GM21723 (cell line): ENCODE data around the gene DLEC1.
"Not testable (repeated sequence)": the region's sequence is repeated elsewhere in the genome, so short reads cannot be mapped to it uniquely, and the experiment has no call there.

Source experiments
- ATAC-seq: cut with Tn5 transposase; IDR thresholded peaks from one replicate; pipeline ENCODE4 v1.9.1; 2021; ENCODE audit warnings: mild to moderate bottlenecking, moderate library complexity; ENCODE audit not compliant: unreplicated experiment

DLEC1 gene

DNA sequence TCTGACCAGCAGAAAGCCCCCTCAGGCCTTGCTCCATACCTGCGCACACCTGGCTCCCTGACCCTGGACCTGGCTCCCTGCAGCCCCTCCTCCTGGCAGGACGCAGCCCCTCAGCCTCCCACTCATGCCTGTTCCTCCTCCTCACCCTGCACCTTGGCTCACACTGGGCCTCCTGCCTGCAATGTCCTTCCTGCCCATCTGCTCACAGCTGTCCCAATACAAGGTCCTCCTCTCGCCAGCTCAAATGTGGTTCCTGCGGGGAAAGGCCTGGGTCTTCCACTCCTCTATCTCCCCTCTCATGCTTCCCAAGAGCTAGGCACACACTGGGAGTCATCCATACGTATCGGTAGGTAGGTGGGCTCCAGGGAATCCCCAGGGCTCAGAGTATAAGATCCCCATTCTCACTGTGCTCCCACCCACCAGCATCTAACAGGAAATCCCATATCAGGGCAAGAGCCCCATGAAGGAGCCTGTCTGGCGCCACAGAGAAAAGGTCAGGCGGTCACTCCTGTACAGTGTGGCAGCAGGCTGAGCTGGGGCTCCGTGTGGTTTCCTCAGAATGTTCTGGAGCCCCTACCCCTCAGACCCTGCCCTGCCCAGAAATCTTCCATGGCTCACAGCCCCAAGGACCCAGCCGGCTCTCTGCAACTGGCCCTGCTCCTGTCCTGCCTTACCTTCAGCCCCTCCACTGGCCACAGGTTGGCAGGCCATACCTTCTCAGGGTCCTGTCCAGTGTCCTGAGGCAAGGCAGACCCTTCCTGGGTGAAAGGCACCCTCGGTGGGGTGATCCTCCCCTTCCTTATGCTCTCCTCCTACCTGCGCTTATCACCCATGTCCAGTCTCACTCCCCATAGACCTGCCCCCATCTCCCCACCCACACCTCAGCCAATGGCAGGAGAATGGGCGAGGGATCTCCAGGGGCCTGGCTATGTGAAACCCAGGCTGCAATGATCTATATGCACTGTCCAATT lies 20.4 kb upstream of the DLEC1 start:
- ATAC-seq, result no peak

DNA sequence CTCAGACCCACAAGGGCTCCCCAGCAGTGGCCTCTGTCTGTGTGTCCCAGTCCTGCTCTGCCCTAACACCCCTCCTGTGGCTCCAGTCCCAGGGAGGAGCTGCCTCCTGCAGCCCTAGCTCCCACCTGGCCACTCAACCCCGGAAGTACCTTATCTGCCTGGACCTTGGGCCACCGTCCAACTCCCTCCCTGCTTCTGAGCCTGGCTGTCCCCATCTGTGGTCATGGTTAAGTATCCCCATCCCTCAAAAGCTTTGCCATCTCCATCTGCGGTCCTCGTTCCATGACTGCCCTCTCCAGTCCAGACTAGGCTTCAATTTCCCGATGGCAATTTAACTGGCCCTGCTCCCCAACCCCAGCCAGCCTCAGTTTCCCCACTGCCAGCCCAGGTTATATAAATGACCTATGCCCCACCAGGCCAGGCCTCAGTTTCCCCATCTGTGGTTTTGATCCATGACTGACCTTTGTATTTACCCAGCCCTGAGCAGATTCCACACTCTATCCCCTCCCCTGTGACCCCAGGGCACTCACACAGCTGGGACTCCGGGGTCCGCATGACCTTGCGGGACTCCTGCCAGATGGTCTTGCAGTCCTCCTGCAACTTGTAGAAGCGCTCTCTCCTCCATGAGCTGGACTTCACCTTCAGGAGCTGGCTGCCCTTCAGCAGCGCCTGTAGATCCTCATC lies 19.2 kb upstream of the DLEC1 start:
- ATAC-seq, result no peak

DNA sequence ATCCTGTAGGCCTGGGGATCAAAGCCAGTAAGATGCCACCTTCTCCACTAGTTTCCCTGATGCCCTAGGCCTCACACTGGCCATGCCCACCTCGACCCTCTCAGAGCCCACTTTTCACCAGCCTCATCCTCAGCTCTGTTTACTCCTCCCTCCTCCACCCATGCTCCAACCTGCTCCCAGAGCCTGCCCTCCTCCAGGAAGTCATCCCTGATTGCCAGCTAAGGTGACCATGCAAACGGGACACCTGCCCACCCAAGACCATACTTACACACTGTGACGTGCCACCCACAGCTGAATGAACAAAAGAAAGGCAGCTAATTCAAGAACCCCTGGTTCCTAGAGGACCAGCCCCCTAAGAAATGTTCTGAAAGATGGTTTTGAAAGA lies 18.7 kb upstream of the DLEC1 start:
- no peak for ATAC-seq

DNA sequence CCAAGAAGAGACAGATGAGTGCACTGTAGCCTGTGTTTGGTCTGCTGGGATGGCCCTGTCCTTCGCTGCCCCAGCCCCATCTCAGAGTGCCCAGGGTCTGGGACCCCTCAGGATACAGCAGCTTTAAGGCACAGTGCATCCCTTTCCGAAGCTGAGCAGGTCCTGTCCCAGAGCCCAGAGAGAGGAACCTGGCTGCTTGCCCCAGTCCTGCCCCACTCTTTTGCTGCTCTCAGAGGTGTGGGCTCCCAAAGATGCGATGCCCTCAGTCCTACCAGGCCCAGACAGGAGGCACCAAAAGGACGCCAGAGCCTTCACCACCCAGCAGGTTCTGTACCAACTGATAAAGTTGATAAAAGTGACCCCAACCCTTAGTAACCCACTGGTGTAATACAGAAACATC lies 17.8 kb upstream of the DLEC1 start:
- no peak for ATAC-seq

DNA sequence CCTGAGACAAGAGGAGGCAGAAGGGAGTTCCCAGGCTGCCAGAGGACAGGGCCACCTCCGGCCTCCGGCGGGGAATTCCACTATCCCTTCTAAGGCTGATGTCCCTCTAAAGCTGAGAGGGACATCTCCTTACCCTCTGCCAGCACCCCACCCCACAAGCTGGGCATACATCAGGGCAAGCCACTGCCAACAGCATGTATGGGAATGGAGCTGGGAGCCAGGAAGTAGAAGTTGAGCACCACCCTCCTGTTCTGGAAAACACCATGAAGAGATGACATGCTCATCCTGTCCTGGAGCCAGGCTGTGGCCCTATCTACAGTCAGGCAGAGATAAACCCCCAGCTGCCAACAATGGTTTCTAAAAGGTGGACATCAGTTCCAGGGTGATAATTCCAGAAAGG lies 16.7 kb upstream of the DLEC1 start:
- ATAC-seq, result no peak

DNA sequence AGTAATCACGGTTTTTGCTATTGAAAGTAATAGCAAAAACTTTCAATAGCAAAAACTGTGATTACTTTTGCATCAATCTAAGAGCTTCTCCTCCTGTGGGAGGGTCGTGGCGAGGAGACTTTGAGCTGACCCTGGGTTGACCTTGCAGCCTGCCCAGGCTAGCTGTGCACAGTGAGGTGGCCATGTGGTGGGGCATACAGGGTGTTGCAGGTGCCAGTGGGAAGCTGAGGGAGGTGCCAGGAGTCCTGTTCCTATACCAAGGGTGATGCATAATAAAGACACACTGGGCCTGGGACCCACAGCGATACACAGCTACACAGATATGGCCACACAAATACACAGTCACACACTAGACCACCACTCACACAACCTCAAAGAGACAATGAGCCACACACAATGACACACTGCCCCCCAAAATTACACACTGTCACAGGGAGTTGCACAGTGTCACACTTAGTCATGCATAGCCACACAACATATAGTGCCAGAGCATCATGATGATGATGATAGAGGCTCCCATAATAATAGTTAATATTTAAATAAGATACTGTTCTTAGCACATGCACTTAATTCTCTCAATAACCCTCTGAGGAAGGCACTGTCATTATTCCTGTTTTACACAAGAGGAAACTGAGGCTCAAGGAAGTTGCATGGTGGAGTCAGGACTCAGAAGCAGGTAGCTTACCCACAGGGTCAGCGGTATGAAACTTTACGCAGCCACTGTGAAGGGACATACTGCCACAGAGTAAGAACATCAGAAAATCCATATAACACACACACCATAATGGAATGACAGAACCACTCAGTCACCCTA lies 15.9 kb upstream of the DLEC1 start:
- no peak for ATAC-seq

DNA sequence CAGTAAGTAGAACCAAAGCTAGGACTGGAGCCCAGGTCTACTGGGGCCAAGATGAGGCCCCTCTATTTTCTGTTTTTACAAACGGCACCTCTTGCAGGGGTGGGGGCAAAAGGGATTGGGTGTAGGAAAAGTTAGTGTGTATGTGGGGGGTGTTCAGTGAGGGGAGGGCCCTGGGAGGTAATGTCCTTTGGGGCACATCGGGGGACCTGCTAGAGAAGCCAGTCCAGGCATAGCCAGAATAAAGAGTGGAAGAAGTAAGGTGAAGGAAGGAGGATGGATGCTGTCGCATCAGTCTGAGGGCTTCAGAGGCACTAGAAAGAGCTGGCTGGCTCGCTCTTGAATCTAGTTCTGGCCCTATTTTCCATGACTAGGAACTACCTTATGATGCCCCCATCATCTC lies 12.2 kb upstream of the DLEC1 start:
- no peak for ATAC-seq

DNA sequence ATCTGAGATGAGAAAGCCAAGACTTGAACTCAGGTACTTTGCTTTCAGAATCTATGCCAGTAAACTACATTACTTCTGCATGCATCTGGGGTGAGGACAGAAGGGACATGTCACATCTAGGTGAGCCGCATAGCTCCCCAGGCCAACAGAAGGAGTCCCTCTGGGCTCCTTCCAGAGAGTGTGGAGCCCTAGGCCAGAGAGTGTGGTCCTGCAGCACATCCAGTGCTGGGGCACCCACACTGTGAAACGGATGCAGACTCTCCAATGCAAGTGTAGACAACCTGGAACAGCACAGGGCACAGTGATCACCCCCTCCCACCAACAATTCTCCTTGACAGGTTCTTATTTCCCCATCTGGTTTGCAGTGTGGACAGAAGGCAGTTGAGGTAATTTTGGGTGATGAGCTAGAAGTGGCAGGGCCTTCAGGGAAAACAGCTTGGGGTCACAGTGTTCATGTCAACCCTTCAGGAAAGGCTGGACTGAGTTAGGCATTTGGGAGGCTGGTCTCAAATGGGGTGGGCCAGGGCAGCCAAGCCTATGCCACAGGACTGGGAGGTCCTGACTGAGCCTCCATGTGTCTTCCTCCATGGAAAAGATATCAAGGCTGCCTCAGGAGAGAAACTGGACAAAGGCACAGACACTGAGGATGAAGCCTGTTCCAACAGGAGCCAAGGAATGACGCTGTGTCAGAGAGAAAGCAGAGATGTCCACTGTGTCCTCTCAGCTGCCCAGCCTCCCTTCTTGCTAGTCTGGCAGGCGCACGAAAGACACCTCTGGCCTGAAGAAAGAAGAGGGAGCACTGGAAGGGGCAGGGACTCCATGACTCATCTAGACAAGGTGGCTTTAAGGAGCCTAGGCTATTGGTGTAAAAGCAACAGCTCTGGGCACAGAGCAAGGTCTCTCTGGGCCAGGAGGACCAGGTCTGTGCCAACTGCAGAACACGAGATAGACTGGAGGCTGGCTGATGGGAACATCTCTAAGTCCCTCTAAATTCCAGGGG lies 11.2 kb upstream of the DLEC1 start:
- no peak for ATAC-seq

DNA sequence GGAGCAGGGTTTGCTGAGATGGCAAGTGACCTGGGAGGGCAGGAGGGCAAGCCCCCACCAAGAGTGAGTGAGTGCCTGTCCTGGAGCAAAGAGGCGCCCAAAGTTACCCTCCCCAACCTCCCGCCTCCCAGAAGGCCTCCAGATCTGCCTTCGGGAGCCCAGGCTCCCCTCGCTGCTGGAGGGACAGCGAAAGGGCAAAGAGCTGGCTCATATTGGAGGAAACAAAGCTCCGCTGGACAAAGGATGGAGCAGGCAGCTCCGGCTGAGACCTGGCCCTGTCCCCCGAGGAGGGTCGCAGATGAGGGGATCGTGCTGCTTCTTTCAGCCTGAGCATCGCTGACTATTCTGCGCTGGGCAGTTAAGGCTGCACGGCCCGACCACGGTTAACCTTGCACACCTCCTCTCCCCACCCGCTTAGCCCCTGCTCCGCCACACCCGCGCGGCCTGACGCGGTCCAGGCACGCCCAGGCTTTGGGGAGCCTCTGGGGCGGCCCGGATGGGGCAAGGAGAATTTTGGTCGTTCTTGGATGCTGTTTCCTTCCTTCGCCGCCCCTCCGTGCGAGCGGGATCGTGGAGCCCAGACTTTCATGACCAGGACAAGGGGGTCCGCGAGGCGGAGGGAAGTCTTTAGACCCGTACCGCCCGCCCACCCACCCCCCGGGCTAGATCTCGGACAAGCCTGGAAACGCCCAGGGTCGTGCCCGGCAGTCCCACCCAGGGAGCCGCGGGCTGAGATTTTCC lies 10.2 kb upstream of the DLEC1 start:
- no peak for ATAC-seq

DNA sequence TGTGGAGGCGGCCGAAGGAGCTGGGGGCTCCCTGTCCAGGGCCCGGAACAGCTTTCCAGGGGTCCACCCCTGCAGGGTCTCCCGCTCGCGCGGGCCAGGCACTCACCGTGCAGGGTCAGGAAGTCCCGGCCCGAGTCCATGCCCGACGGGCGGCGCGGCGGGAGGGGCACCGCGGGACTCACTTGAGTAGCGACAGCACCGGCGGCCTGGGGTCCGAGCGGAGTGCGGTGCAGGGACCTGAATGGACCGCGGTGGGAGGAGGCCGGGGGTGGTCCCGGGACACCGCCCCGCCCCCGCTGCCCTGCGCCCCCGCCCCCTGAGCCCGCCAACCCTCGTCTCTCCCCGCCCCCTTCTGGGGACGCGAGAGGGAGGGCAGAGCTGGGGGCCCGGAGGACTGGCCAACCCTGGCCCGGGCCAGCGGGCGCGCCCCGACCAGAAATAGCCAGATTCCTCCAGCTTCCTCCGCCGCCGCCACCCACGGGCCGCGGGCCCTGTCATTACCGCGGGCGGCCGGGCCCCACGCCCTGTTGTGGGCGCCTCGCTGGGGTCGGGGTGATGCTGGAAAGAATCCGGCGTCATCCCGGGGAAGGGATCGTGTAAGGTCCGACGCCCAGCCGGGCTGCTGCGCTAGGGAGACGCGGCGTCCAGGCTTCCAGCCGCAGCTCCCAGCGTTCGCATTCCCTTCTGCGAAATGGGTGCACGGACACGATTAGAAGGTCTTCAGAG lies 9.4 kb upstream of the DLEC1 start, which contains the start of gene PLCD1:
Gene PLCD1, minus strand, starts transcription at position 243 of the 726 bp plus-strand sequence. Its CDS starts 103 bp downstream, at position 140.
- no peak for ATAC-seq

DNA sequence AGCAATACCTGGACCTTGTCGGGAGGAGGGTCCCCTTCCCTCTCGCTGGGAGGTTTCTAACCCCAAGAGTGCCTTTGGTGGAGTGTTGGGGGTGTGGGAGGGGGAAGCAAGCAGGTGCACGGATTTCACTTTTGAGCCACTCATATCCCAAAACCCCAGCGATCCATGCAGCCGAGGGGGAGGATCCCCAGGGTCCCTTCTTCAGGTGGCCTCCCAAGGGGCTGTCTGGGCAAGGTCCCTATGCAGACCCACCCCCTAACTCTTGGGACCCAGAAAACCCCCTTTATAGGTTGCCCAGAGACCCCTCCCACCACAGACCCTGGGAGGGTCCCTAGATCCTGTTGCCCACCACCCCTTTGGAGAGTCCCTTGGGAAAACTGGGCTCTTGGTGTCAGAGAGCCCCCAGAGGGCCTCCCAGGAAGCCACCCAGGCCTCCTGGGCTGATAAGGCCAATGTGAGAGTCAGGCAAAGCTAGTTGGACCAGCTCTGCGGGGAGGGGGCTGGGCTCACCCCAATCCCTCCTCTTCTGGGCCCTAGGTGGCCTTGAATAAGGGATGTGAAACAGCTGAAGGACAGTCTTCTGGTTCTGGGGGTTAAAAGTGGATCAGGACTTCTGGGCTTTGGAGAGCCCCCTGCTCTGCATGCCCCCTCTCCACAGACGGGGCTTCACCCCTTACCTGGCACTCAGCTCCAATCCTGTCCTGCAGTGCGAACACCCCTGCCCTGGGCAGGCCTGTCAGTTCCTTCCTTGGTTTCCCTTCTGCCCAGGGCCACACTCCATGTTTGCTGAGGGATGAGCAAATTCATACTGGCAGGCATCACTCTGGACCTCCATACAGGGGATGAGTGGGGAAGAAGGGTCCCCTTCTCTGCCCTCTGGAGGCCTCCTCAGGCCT lies 8.6 kb upstream of the DLEC1 start:
- ATAC-seq, result no peak

DNA sequence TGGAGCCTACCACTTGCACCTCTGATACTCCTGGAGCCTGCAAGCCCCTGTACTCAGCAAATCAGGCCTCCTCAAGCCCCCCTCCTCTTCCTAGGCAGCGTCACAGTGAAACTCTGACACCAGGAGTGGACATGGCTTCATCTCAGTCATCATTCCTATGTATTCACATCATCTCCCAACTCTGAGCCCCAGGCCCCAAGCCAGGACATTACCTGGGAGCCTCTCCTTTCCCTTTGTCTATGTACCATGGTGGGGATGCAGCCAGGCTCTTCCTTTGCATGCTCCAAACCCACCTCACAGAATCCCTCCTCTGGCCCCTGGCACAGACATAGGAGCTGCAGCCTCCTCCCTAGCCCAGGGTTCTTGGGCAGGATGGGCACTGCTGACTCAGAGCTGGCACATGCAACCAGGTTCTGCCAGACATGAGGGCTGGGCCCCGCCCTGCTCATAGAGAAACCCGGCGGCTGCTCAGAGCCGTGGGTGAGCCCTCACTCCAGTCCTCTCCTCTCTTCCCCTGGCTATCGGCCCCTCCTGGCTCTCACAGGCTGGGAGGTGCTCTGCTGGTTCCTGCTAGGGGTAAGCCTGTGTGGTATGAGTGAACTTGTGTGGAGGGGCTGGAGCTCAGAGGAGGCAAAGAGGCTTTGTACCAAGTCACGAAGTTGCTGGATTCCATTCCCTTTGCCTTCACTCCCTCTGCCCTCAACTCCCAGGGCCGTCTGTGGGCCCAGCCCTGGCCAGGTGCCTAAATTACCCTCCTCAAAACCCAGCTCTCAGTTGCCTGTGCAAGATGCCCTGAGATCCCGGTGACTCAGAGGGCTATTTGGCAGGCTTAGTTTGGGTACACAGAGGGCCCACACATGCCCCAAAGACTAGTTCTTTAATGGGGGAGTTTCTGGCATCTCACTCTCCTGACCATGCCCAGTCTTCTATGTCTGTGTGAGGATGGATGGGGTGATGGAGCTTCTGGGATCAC lies 7.7 kb upstream of the DLEC1 start:
- no peak for ATAC-seq

DNA sequence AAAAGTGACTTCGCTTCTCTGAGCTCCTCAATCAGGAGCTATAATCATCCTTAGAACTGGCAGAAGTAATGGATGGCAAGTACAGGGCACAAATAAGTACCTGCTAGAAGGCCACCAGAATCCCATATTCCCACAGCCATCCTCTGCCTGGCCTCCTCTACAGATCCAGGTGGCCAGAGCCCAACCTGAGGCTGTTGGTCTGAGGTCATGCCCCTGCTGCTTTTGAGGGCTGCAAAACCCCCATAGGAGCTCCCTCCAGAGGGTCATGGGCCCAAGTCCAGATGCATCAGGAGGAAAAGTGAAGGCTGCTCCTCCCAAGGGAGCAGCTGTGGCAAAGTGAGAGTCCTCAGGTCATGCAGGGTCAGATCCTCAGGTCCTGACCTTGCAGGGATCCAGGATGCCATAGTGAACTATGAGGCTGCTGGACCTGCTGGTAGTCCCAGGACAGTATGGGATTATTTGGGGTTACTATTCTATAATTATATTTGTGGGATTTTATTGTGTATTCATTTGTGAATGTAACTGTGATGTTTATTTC lies 6.6 kb upstream of the DLEC1 start:
- ATAC-seq, result no peak

DNA sequence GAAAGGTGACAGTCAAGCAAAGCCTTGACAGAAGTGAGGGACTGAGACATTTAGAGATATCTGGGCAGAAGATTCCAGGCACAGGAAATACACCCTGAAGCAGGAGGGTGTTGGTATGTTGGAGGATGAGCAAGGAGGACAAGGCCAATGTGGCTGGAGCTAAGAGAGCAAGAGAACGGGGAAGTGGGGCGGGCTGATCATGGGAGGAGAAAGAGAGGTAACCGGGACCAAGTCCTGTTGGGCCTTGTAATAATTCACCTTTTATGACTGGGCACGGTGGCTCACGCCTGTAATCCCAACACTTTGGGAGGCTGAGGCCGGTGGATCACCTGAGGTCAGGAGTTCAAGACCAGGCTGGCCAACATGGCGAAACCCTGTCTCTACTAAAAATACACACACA lies 5.4 kb upstream of the DLEC1 start:
- ATAC-seq, result not testable (repeated sequence)

DNA sequence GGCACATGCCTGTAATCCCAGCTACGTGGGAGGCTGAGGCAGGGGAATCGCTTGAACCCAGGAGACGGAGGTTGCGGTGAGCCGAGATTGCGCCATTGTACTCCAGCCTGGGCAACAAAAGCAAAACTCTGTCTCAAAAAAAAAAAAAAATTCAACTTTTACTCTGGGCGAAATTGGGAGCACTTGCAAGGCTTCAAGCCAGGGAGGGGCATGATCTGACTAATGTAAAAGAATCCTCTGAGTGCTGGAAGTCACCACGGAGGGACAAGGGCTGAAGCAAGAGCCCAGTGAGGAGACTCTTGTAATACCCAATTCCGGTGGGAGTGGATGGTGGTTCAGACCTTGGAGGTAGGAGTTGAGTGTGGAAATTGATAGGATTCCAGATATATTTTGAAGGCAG lies 4.7 kb upstream of the DLEC1 start:
- ATAC-seq, result not testable (repeated sequence)

DNA sequence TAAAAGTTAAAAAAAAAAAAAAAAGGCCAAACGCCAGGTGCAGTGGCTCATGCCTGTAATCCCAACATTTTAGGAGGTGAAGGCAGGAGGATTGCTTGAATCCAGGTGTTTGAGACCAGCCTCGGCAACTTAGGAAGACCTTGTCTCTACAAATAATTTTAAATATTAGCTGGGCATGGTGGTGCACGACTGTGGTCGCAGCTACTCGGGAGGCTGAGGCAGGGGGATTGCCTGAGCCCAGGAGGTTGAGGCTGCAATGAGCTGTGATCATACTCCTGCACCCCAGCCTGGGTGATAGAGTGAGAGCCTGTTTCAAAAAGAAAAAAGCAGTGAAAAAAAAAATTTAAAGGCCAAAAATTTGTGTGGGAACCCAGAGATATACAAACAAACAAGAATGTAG lies 2.7 kb upstream of the DLEC1 start:
- no peak for ATAC-seq
